HG03565 (cell line): ENCODE measurements around the gene NKAIN2.
"Not testable (repeated sequence)": the region's sequence is repeated elsewhere in the genome, so short reads cannot be mapped to it uniquely, and the experiment has no call there.

Experiments
- ATAC-seq: cut with Tn5 transposase; IDR thresholded peaks from one replicate; pipeline ENCODE4 v1.9.1; 2021; ENCODE audit warnings: mild to moderate bottlenecking, moderate library complexity; ENCODE audit not compliant: unreplicated experiment

The NKAIN2 gene

DNA sequence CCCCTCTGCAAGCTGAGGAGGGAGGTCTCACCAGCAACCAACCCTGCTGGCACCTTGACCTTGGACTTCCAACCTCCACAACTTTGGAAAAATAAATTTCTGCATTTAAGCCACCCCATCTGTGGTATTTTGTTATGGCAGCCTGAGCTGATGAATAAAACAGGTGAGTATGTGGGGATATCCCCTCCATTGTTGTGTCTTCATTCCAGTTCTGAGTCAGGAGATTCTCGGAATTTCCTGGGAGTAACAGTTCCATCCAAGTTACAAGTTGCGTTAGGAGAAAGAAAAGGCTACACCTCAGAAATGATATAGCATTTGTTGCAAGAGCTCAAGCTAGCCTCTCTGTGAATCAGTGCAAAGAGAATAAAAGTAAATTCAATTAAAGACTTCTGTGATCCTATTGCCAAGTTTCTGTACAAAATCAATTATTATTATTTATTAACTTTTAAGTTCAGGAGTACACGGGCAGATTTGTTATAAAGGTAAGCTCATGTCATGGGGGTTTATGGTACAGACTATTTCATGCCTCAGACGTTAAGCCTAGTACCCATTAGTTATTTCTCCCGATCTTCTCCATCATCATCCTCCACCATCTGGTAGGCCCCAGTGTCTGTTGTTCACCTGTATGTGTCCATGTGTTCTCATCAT, 153.0 kb downstream of the NKAIN2 start:
- ATAC-seq, result no peak

DNA sequence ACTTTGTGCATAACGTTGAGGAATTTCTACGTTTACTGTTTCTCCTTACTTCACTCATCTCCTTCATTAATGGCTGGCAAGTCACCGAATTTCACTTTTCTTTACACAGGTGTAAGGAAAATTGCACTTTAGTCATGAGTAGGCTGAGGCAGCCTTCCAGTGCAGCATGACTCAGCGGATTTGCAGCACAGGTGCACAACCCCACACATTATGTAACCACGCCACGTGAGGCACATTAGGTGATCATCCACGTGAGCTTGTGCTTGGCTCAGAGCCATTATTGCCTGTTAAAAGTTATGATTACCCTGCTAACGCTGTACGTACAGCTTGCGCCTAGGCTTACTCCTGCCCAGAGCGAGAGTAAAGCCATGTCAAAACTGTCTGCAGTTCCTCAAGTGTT, 158.8 kb downstream of the NKAIN2 start:
- no peak for ATAC-seq

- ATAC-seq, result no peak
Observed at GRCh38 chr6:123965894-123966293, 162.2 kb downstream of the NKAIN2 start.

GRCh38 chr6:123966618-123967017, 163.0 kb downstream of the NKAIN2 start:
- ATAC-seq, result no peak

GRCh38 chr6:123967905-123968304, 164.2 kb downstream of the NKAIN2 start:
- no peak for ATAC-seq

DNA sequence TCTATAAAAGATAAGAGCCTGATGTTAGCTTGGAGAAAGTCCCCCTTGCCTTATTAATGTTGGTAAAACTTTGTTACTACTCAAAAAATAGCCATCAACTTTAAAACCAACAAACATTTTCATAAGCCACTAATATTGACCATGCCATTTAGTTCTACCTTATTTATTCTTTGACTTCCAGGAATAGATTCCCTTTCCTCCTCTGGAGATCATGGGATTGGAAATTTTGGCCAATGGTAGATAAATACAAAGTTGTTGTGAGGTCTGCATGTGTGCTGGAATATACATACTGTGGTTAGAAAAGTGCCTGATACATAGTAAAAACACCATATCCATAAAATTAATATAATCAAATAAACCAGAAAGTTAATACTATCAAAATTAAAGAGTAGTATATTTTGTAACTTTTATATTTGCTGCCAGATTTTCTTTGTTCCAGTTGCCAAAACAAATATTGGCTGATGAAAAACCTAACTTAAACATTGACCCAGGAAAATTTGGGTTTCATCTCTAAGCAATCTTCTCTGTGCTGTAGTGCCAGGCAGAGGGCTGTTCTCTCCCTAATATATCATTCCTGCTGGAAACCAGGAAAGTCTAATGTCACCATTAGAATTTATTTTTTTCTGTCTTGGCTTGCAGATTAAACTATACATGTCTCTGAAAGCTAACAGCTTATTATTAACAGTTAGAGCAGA, 169.1 kb downstream of the NKAIN2 start:
- ATAC-seq, result no peak

GRCh38 chr6:123980311-123980710, 176.6 kb downstream of the NKAIN2 start:
- ATAC-seq, result no peak

GRCh38 chr6:123986938-123987337, 183.3 kb downstream of the NKAIN2 start:
- ATAC-seq, result peak; percentile 73

GRCh38 chr6:123989918-123990317, 186.3 kb downstream of the NKAIN2 start:
- ATAC-seq, result not testable (repeated sequence)

- ATAC-seq, result no peak
Observed at GRCh38 chr6:123990376-123990775, 186.7 kb downstream of the NKAIN2 start.

GRCh38 chr6:123994168-123994567, 190.5 kb downstream of the NKAIN2 start:
- ATAC-seq, result no peak

GRCh38 chr6:123994891-123995635, 191.4 kb downstream of the NKAIN2 start:
- no peak for ATAC-seq

DNA sequence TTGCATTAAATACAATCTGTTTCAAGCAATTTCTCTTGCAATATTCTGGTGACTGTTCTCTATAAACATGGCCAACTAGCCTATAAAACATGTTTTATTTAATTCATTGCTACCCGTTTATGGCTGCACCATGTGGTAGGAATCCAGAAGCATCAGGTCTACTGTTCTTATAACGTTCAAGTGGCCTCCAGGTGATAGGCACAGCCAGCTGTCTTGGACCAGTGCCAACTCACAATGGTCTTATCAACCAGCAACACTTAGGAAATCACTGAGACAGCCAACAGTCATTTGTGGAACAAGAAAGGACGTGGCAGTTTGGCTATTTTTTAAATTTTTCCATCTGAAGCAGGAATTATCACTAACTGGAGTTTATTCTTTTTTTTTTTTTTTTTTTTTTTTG, 193.6 kb downstream of the NKAIN2 start:
- ATAC-seq, result no peak

DNA sequence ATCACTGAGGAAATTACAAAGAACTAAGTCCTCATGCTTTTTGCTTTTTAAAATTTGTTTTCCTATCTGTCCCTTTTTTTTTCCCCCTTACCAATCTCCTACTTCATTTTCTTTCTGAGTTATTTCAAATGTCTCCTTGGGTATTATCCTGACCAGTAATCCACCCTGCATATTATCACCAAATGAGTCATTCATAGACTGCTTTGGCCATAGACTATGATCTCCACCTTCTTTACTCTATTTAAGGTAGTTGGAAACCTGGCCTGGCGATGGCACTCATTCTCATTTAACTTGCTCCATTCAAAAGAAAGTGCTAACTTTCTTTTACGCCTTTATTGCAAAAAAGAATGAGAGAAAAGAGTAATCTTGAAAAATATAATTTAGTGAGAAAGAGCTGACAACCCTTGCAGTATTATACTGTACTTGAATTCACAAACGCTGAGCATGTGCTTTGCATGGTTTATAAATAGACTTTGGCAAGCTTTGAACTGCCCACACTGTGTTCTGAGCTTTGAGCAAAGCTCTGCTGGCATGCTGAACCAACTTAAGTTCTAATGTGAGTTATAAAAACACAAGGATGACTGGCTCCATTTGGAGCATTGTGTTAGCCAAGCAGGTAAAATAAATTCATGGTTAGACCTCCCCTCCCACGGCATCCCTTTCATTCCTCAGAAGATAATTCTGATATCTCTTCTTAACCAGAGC, 198.9 kb downstream of the NKAIN2 start:
- ATAC-seq, result no peak

DNA sequence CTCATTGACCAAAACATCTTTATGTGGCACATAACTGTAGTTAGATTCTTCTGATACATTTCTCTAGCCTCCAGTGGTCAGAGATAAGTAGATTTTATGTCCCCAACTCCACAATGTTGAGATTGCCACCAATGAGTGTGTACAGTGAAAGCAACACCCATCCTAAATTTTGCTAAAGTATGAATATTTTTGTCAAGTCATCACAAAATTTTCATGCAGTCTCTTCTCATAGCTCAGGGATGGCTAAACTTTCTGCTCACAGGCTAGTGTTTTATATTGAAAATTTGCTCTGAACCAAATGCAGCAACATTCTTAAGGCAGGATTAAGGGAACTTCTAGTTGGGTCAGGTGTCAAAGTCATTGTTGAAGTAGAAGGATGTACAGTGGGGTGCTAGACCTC, 203.6 kb downstream of the NKAIN2 start:
- ATAC-seq, result no peak

- no peak for ATAC-seq
Observed at GRCh38 chr6:124008000-124008987, 204.6 kb downstream of the NKAIN2 start.

GRCh38 chr6:124008988-124009765, 205.5 kb downstream of the NKAIN2 start:
- no peak for ATAC-seq

DNA sequence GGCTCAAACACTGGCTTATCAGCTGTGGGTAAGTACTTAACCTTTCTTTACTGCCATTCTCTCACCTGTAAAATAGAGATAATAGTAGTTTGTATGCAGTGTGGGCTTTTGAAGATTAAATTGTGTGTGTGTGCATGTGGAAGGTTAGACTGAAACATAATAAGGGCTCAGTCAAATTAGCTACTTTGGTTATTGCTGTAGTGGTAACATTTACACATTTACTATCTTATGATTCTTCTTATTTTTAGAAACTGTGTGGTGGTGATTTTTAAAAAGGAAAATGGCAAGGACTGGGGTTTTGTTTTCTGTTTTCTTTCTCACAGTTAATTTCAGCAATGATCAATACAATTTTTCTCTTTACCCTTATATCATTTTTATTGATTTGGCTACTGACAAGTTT, 206.9 kb downstream of the NKAIN2 start:
- no peak for ATAC-seq

- ATAC-seq, result no peak
Observed at GRCh38 chr6:124011180-124011579, 207.5 kb downstream of the NKAIN2 start.
